Bronchial epithelial cell (primary cell): ENCODE results near the gene OTOS. TPM values are rescaled to one million over a fixed set of nuclear protein-coding genes. Genes with fewer than 3 reads are reported as not detected.

Experiments used
- DNase-seq: peaks from one replicate; pipeline ENCODE4 v3.0.0-alpha.2; 2010; ENCODE audit warnings: low read depth
- FAIRE-seq: peaks from 2 replicates; lab custom pipeline; 2011; peaks lifted over from hg19 to GRCh38; lab: Jason Lieb, UNC
- H3K27me3 ChIP-seq: 2 replicates; pipeline ENCODE4 v1.5.1; 2011; ENCODE audit warnings: low read length; ENCODE audit not compliant: control insufficient read depth, insufficient read depth
- H3K36me3 ChIP-seq: 2 replicates; pipeline ENCODE4 v1.5.1; 2011; ENCODE audit warnings: low read length; ENCODE audit not compliant: control insufficient read depth, insufficient read depth
- H3K4me3 ChIP-seq: 2 replicates; pipeline ENCODE4 v1.5.1; 2011; ENCODE audit warnings: mild to moderate bottlenecking, low read depth, low read length, control low read depth
- total RNA-seq: library from RNA; depleted of rRNA; stranded (reverse); fragments of >200 nt; gene quantifications from 2 replicates; pipeline ENCODE4 v1.2.1, GENCODE V29; 2014
- TF ChIP-seq, protein P1 (sequence below): IDR thresholded peaks from 2 replicates; pipeline ENCODE4 v1.5.1; 2011; ENCODE audit warnings: mild to moderate bottlenecking, moderate library complexity, low read length, control low read depth, inconsistent platforms; ENCODE audit not compliant: insufficient read depth, severe bottlenecking

OTOS gene
- total RNA-seq, result not detected in 2 replicates

DNA sequence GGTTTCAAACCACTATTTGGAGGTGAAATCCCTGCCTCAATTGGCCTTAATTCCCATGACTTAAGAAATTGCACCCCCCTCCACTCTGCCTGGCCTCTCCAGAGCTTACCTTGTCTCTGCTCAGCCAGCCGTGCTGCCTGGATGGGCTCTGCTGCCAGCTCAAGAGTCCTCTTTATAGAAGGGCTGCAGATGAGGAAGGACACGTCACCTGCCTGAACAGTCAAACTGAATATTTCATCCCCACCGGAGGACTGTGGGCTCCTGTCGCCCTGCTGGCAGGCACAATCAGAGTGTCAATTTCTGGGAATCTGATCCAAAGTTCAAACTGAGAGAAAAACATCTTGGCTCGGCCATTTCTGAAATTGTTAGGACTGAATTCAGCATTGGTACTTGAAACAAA, at the start of gene OTOS:
Gene OTOS, minus strand, starts transcription at position 148 of the 400 bp plus-strand sequence. CDS start 332 bp downstream, outside the sequence.
- H3K27me3 ChIP-seq, result no peaks in the 10 kb centered on the region
- TF ChIP-seq, protein P1, sequence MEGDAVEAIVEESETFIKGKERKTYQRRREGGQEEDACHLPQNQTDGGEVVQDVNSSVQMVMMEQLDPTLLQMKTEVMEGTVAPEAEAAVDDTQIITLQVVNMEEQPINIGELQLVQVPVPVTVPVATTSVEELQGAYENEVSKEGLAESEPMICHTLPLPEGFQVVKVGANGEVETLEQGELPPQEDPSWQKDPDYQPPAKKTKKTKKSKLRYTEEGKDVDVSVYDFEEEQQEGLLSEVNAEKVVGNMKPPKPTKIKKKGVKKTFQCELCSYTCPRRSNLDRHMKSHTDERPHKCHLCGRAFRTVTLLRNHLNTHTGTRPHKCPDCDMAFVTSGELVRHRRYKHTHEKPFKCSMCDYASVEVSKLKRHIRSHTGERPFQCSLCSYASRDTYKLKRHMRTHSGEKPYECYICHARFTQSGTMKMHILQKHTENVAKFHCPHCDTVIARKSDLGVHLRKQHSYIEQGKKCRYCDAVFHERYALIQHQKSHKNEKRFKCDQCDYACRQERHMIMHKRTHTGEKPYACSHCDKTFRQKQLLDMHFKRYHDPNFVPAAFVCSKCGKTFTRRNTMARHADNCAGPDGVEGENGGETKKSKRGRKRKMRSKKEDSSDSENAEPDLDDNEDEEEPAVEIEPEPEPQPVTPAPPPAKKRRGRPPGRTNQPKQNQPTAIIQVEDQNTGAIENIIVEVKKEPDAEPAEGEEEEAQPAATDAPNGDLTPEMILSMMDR, result no peak
- no peak for DNase-seq
- no peak within 1 kb of the TSS for H3K4me3 ChIP-seq
- no peaks in the 10 kb centered on the region for H3K36me3 ChIP-seq
- no peak for FAIRE-seq

DNA sequence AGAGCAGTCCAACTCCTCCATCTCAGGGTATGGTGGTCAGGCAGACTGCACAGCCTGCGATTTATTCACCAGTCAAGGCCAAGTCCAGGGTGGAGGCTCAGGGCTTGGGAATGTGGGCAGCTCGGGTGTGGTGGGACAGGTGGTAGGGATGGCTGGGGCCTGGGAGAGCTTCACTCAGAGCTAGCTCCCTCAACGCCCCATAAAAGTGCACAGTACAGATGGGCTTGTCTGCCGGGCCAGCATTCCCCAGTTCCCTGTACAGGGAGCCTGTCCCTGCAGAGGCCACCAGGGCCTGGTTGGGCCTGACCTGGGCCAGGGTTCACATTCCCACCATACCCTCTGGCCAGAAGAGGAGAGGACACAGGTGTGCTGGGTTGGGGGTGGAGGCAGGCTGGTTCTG, 49.2 kb upstream of the OTOS start:
- no peak overlapping the region for H3K4me3 ChIP-seq
- peaks cover 5% of the 10 kb centered on the region for H3K27me3 ChIP-seq
- no peak for FAIRE-seq
- TF ChIP-seq, protein P1, result no peak
- DNase-seq, result no peak
- H3K36me3 ChIP-seq, result no peaks in the 10 kb centered on the region

DNA sequence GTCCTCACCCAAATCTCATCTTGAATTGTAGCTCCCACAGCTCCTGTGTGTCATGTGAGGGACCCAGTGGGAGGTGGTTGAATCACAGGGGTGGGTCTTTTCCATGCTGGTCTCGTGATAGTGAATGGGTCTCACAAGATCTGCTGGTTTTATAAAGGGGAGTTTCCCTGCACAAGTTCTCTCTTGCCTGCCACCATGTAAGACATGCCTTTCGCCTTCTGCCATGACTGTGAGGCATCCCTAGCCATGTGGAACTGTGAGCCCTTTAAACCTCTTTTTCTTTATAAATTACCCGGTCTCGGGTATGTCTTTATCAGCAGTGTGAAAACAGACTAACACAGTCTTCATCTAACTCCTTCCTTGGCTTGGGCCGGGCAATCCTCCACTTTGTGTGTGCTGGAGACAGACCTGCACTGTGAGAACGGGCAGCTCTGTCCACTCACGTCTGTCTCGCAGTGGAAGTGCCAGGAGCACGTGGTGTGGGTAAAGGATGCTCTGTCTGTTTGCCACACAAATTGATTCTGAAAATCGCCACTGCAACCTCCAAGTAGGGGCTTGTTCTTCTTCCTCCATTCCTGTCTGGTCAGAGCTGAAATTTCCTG, 47.6 kb upstream of the OTOS start:
- H3K4me3 ChIP-seq, result no peak overlapping the region
- peaks cover 3% of the 10 kb centered on the region for H3K27me3 ChIP-seq
- no peaks in the 10 kb centered on the region for H3K36me3 ChIP-seq
- no peak for FAIRE-seq
- DNase-seq, result no peak
- TF ChIP-seq, protein P1, result no peak

DNA sequence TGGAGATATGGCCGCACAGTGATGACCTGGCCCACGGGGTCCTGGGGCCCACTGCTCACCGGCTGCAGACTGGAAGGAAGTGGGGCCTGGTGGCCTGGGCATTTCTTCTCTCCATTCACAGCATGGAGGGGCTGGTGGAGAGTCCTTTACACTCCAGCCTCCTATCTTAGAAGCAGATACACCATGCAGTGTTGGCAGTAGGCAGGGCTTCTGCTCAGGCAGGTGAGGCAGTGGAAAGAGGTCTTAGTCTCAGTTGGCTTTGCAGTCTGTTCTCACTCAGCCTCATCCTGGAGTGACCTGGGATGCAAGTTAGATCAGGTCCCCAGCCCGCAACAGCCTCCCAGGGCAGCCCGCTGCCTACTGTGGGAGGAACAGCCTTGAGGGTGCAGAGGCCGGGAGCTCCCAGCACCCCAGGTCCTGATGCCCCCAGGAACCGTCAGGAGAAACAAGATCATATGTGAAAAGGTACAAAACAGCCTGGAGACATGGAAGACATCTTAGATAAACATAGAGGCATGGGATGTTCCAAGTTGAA, 45.8 kb upstream of the OTOS start:
- DNase-seq, result no peak
- H3K4me3 ChIP-seq, result no peak overlapping the region
- TF ChIP-seq, protein P1, result no peak
- no peaks in the 10 kb centered on the region for H3K36me3 ChIP-seq
- no peak for FAIRE-seq
- peaks cover 1% of the 10 kb centered on the region for H3K27me3 ChIP-seq

DNA sequence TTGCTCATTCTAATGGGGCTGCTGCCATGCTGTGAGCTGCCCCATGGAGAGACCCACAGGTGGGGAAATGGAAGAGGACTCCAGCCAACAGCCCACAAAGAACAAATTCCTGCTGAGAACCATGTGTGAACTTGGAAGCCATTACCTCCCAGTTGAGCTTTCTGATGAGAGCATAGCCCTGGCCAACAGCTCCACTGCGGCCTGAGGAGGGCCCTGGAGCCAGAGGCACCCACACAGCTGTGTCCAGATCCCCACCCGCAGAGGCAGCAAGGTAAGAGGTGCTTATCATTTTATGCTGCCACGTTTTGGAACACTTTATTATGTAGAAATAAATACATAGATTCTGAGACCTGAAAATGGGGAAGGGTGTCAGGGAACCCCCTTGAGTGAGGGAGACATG, 44.2 kb upstream of the OTOS start:
- Histone ChIP-seq H3K36me3 (no peaks in the 10 kb centered on the region), H3K27me3 (no peaks in the 10 kb centered on the region), H3K4me3 (no peak overlapping the region)
- no peak for FAIRE-seq
- TF ChIP-seq, protein P1, result no peak
- no peak for DNase-seq
